Neutrophil (primary cell): ENCODE measurements around the gene HEXIM1.
A peak's percentile ranks its signal among the peaks of the same experiment; 100 is the strongest.

Experiments used
- H3K27ac ChIP-seq: fragments of 200-600 bp; sonication (generic); 2 replicates; pipeline ENCODE4 v1.5.1; 2016; ENCODE audit warnings: mild to moderate bottlenecking, moderate library complexity
- H3K27me3 ChIP-seq: fragments of 200-600 bp; sonication (generic); 2 replicates; pipeline ENCODE4 v1.6.0; 2016; ENCODE audit warnings: mild to moderate bottlenecking
- H3K36me3 ChIP-seq: fragments of 200-600 bp; sonication (generic); 2 replicates; pipeline ENCODE4 v1.5.1; 2017
- H3K4me1 ChIP-seq, 2 experiments: fragments of 200-600 bp in 1 of 2; sonication (generic) in 1 of 2; 1 replicate in 1 of 2; 2 replicates in 1 of 2; pipeline versions ENCODE4 v1.5.1 to v1.6.1; 2013 to 2016; ENCODE audit warnings: low read depth in 1 of 2, low read length in 1 of 2, mild to moderate bottlenecking in 1 of 2, moderate library complexity in 1 of 2; ENCODE audit not compliant: control insufficient read depth in 1 of 2, insufficient read depth in 1 of 2
- H3K4me3 ChIP-seq, 2 experiments: fragments of 200-600 bp in 1 of 2; sonication (generic) in 1 of 2; 1 replicate in 1 of 2; 2 replicates in 1 of 2; pipeline ENCODE4 v1.5.1; 2013 to 2016; ENCODE audit warnings: low read depth in 1 of 2, low read length in 1 of 2, mild to moderate bottlenecking in 1 of 2, moderate library complexity in 1 of 2
- H3K9me3 ChIP-seq: fragments of 200-600 bp; sonication (generic); 2 replicates; pipeline ENCODE4 v1.5.1; 2016
- CTCF ChIP-seq: fragments of 200-600 bp; sonication (generic); IDR thresholded peaks from 2 replicates; pipeline ENCODE4 v1.5.1; 2016; ENCODE audit warnings: antibody characterized with exemption

The HEXIM1 gene

GRCh38 chr17:45195424-45195823, 47.1 kb downstream of the HEXIM1 start:
- no peak for TF ChIP-seq CTCF
- H3K4me3 ChIP-seq = no peak overlapping the region
- no peaks in the 10 kb centered on the region for H3K27me3 ChIP-seq
- H3K9me3 ChIP-seq = no peaks in the 10 kb centered on the region
- peaks cover 15 to 18% of the 10 kb centered on the region in 2 experiments for H3K4me1 ChIP-seq
- no peak overlapping the region for H3K27ac ChIP-seq
- no peaks in the 10 kb centered on the region for H3K36me3 ChIP-seq

DNA sequence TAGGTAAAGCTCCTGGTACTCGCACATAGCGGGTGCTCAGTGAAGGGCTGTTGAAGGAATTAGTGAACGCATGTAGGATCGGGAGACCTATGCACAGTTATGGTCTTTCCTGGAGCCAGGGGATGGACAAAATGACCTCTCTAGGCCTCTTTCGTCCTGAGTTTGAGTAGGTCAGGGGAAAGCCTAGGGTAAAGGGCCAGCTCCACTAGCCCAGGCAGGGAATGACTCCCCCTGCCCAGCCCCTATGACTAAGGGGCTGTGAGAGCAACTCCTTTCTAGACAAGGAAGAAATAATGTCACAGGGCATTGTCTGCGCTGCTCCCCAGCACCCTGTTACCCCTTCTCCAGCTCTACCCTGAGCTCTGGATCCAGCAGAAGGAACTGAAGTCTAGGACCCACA, 48.8 kb downstream of the HEXIM1 start:
- H3K27ac ChIP-seq = no peak overlapping the region
- no peak overlapping the region for H3K4me3 ChIP-seq
- H3K27me3 ChIP-seq = no peaks in the 10 kb centered on the region
- H3K4me1 ChIP-seq = peaks cover 32 to 35% of the 10 kb centered on the region in 2 experiments
- H3K9me3 ChIP-seq = no peaks in the 10 kb centered on the region
- no peak for TF ChIP-seq CTCF
- no peaks in the 10 kb centered on the region for H3K36me3 ChIP-seq

DNA sequence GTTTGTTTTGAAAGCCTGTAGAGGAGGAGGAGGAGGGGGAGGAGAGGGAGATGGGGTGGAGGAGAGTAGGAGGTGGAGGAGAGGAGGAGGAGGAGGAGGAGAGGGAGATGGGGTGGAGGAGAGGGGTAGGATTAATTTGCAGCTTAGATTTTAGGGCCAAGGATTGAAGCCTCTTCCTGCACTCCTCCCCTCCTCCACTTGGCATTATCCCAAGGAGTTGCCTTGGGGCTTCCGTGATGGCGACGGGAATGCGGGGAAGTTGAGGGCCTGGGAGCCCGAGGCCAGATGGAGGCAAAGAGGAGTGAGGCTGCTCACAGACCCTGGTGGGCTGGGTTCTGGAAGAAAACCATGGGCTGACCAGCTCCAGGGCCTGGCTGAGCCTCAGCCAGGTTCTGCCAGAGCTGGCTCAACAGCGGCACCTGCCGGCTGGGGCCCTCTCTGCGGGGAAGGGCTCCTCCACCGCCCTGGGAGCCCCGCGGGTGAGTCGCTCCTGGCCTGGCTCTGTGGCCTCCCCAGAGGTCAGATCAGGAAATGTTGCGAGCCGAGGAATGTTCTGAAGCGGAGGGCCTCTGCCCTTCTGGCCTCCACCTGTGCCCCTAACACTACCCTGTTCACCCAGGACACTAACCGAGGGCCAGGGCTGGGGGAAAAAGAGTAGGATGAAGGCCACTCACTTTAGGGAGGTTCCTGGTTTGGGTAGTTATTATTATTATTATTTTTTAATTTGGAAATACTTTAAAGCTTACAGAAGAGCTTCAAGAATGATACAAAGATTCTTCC, 49.5 kb downstream of the HEXIM1 start:
- H3K4me3 ChIP-seq = peak overlapping the region in 1 of 2 experiments; percentile 8
- TF ChIP-seq CTCF = peak; percentile 97
- H3K4me1 ChIP-seq = peaks cover 38% of the 10 kb centered on the region in 2 experiments
- H3K27me3 ChIP-seq = no peaks in the 10 kb centered on the region
- H3K27ac ChIP-seq = peak overlapping the region; percentile 21
- H3K9me3 ChIP-seq = no peaks in the 10 kb centered on the region
- no peaks in the 10 kb centered on the region for H3K36me3 ChIP-seq

DNA sequence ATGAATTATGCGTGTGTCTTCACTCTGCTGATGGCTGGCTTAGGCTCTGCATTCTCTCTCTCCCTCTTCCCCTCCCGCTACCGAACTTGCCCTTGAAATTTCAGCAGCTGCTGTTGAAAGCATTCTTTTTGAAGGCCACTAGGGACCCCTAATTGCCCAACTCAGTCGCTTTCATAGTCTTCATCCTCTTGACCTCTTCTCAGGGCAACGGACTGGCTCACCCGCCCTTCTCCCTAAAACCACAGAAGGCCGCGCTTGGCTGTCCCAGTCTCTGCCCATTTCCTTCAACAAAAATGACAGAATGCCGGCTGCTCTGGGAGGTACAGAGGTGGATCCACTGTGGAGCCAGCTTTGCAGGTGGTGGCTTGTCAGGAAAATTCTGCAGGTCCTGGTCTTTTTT, 52.4 kb downstream of the HEXIM1 start:
- no peak for TF ChIP-seq CTCF
- no peaks in the 10 kb centered on the region for H3K9me3 ChIP-seq
- peaks cover 47 to 48% of the 10 kb centered on the region in 2 experiments for H3K4me1 ChIP-seq
- H3K36me3 ChIP-seq = no peaks in the 10 kb centered on the region
- H3K27ac ChIP-seq = peak overlapping the region; percentile 61
- H3K4me3 ChIP-seq = peak overlapping the region in 1 of 2 experiments; percentile 13
- H3K27me3 ChIP-seq = no peaks in the 10 kb centered on the region

DNA sequence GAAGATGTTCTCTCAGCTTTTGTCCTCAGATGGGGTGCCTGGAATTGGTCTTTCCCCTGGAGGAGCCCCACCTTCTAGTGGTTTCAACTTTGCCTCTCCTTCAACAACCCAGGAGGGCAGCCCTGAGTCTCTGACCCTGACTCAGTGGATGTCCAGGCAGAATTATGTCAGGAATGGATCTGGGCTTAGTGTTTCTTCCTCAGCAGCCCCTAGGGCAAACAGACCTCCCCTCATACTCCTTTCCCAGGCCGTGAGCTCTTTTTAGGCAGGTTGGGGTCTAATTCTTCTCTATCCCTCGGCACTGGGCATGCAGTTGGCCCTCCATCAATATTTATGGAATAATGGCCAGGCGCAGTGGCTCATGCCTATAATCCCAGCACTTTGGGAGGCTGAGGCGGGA, 53.2 kb downstream of the HEXIM1 start:
- TF ChIP-seq CTCF = no peak
- no peaks in the 10 kb centered on the region for H3K27me3 ChIP-seq
- H3K9me3 ChIP-seq = no peaks in the 10 kb centered on the region
- no peak overlapping the region for H3K4me3 ChIP-seq
- peaks cover 47 to 48% of the 10 kb centered on the region in 2 experiments for H3K4me1 ChIP-seq
- H3K27ac ChIP-seq = peak overlapping the region; percentile 75
- peaks cover 5% of the 10 kb centered on the region for H3K36me3 ChIP-seq
